Measurements from ENCODE around the gene RAB11A. TPM values are rescaled to one million over a fixed set of nuclear protein-coding genes. Genes with fewer than 3 reads are reported as not detected.
"Not testable (repeated sequence)": the region's sequence is repeated elsewhere in the genome, so short reads cannot be mapped to it uniquely, and the experiment has no call there.

Gene RAB11A
- polyA plus RNA-seq, 1 donor, result 135 TPM

GRCh38 chr15:65845826-65846519, 23.3 kb upstream of the RAB11A start:
- no peak for DNase-seq

- no peak for DNase-seq
These were observed 21.3 kb upstream of the RAB11A start for GRCh38 chr15:65847989-65848388.

DNA sequence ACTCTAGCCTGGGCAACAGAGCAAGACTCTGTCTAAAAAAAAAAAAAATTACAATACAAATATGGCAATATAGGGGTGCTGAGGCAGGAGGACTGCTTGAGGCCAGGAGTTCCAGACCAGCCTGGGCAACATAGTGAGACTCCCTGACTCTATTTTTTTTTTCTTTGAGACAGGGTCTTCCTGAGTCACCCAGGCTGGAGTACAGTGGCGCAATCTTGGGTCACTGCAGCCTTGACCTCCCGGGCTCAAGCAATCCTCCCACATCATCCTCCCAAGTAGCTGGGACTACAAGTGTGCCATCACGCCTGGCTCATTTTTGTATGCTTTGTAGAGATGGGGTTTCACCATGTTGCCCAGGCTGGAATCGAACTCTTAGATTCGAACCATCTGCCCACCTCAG, 17.3 kb upstream of the RAB11A start:
- DNase-seq, result no peak

DNA sequence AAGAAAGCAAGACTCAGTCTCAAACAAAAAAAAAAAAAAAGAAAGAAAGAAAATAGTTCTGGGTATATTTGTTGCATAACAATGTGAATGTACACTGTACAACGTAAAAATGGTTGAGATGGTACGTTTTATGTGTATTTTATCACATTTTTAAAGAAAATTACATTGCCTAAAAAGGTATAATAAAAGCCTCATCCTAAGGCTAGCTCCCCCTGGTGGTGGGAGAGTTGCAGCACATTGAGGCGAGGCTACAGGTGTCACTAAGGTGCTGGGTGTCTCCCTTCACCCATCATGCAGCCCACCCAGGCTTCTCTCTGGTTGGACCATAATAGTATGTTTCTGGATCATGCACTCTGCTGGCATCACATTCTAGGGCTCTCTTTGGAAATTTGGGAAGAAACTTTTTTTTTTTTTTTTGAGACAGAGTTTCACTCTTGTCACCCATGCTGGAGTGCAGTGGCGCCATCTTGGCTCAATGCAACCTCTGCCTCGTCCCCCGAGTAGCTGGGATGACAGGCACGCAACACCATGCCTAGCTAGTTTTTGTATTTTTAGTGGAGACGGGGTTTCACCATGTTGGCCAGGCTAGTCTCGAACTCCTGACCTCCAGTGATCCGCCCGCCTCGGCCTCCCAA, 12.4 kb upstream of the RAB11A start:
- no peak for DNase-seq

- no peak for DNase-seq
These were observed 11.4 kb upstream of the RAB11A start for GRCh38 chr15:65857718-65858402.

DNA sequence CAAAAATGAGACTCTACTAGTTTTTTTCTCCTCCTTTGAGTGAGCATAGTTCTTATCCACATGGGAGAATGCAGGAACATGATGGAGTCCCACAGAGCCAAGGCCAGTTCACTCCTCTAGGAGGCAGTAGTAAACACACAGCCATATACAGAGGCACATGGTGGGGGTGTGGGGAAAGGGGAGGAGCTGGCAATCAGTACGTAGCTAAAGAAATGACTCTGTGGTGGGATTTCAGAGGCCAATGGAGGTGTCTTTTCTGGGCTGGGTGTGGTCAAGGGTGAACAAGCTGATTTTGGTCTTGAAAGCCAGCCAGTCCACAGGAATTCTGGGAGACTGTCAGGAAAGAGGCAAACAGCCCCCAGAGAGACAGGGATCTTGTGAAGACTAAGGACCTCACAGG, 6.6 kb upstream of the RAB11A start:
- no peak for DNase-seq

DNA sequence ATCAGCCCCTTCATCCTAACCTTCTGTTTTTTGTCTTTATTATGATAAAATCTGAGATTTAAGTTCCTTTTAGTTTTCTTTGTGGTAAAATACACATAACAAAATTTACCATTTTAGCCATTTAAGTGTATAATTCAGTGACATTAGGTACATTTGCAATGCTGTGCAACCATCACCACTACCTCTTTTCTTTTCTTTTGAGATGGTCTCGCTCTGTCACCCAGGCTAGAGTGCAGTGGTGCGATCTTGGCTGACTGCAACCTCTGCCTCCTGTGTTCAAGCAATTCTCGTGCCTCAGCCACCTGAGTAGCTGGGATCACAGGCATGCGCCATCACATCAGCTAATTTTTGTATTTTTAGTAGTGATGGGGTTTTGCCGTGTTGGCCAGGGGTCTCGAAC, 6.2 kb upstream of the RAB11A start:
- no peak for DNase-seq

DNA sequence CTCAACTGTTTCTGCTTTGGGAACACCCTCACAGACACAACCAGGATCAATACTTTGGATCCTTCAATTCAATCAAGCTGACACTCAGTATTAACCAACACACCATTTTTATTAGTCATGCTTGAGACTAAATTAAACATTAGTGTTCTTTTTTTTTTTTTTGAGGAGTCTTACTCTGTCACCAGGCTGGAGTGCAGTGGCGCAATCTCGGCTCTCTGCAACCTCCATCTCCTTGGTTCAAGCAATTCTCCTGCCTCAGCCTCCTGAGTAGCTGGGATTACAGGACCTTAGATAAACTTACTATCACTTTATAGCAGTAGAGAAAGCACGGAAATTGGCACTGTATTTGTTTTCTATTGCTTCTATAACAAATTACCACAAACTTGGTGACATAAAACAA, 2.0 kb upstream of the RAB11A start:
- DNase-seq, result no peak

GRCh38 chr15:65867933-65868332, 1.4 kb upstream of the RAB11A start:
- not testable (repeated sequence) for DNase-seq

- DNase-seq, result no peak
These were observed 655 bp upstream of the RAB11A start for GRCh38 chr15:65868546-65869125.

DNA sequence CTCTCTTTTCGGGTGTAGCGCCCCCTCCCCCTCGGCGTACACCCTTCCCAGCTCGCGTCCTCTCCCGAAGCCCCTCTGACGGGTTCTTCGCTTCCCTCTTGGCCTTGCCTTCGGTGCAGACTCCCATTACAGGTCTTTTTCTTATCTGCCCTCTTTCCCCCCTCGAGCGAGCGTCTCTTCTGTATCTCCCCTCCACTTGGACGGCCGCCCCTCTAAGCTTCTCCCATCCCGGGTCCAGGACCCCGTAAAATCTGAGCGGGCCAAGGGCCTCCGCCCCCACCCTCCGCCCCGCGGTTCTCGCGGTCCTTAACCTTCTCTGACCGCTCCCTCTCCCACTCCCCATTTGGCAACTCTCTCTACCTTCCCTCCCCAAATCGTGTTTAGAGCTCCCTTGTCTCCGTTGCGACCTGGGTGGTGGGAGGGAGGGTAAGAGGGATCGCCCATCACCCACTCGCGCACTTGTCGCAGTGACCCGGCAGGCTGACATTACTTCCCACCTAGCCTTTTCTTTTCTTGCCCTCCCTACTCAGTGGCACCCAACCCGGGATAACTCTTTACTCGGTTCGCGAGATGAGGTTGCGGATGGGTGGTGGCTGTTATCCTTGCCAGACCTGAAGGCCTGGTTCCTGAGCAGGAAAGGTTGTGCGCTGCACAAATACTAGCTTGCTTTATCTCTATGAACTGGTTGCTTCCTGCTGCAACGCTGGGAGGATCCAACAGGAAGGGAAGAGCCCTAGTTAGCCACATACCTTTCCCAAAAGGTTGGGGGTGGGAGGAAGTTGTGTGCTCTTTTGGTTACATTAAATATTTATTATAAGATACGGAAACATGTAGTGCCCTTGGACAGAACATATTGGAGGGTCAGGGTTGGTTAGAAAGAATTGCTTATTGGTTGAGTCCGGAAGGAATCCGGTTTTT, 922 bp downstream of the RAB11A start:
- peak; percentile 36 for DNase-seq

- no peak for DNase-seq
These were observed 1.7 kb downstream of the RAB11A start for GRCh38 chr15:65870889-65871533.

DNA sequence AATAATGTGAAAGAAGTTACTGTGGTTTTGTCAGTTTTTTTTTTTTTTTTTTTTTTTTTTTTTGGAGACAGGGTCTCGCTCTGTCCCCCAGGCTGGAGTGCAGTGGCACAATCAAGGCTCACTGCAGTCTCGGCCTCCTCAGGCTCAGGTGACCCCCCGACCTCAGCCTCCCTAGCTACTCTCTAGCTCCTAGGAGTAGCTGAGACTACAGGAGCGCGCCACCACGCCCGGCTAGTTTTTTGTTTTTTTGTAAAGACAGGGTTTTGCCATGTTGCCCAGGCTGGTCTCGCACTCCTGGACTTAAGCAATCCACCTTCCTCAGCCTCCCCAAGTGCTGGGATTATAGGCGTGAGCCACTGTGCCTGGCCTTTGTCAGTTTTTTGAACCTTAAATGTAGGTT, 2.6 kb downstream of the RAB11A start:
- DNase-seq, result not testable (repeated sequence)

GRCh38 chr15:65872596-65872995, 3.3 kb downstream of the RAB11A start:
- DNase-seq, result not testable (repeated sequence)

DNA sequence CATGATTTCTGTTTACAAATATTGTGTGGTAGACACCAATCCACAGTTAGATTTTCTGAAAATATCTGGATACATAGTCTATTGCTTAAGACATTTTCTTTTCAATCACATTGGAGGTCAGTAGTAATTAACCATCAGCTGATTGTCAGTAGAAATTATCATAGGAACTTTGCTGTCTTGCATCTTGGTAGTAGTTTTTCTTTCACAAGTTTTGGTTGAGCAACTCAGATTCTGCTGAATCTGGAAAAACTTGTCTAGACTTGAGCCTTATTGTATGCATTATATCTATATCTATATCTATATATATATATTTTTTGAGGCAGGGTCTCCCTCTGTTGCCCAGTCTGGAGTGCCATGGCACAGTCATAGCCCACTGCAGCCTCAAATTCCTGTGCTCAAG, 4.0 kb downstream of the RAB11A start:
- no peak for DNase-seq

DNA sequence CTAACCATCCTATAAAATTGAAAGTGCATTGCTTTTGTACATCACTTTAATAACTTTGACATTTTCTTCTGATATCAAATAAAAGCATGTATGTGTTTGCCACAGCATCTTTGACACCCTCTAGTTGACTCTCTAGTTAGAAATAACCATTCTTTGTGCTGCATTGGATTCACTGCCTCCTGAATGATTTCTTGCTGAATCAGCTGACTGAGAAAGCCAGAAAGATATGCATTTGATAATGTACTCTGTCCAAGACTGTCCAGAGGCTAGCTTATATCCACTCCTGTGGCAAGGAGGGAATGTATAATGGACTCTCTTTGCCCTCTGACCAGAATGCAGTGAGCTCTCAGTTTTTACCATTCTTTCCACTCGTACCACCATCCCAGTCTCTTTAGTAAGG, 6.2 kb downstream of the RAB11A start:
- no peak for DNase-seq

DNA sequence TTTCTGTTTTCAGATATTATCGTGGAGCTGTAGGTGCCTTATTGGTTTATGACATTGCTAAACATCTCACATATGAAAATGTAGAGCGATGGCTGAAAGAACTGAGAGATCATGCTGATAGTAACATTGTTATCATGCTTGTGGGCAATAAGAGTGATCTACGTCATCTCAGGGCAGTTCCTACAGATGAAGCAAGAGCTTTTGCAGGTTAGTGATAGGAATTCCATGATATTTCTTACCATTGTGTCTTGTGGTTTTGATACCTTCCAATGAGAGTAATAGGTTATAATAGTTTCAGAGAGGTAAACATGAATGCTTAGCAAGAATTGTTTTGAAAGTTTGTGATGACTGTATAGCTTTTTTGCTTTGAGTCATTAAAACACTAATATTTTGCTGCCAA, 8.5 kb downstream of the RAB11A start:
- DNase-seq, result no peak

- DNase-seq, result no peak
These were observed 12.6 kb downstream of the RAB11A start for GRCh38 chr15:65881766-65882434.

- DNase-seq, result no peak
These were observed 14.3 kb downstream of the RAB11A start for GRCh38 chr15:65883571-65883970.

GRCh38 chr15:65884511-65884910, 15.2 kb downstream of the RAB11A start:
- no peak for DNase-seq

DNA sequence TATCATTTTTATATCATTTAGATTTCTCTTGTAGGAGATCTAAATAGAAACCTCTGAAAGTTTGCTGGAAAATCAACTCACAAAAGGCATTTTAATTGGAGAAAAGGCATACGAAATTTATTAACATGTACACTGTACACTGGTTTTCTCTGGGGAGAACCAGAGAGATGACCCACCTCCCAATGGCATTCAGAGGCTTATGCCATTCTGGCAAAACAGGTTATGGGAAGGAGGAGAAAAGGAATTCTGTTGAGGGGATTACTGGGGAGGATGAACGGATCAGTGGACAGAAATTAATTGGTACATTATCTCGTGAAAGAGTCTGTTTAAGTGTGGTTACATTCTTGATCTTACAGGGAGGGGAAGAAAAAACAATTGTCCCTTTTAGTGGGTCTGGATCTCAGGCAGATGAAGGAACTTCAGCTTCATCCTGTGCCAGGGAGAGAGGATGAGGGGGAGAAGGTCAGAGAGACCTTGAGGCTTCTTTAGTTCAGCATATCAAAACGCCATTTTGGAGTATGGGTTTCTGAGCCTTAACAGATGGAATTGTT, 16.5 kb downstream of the RAB11A start:
- no peak for DNase-seq
